Trophoblast cell (in vitro differentiated cells and primary cell): ENCODE results near the gene CCDC78.

Experiments used
- DNase-seq, 2 donors: peaks; one replicate each; pipeline ENCODE4 v3.0.0-alpha.2; 2016
- H2AFZ ChIP-seq: 2 replicates; pipeline ENCODE4 v1.6.1; 2013; ENCODE audit warnings: low read length, moderate library complexity, mild to moderate bottlenecking; ENCODE audit not compliant: insufficient read depth, poor library complexity
- H2AK5ac ChIP-seq: 2 replicates; pipeline ENCODE4 v1.6.1; 2013; ENCODE audit warnings: mild to moderate bottlenecking, low read length
- H2BK120ac ChIP-seq: 2 replicates; pipeline ENCODE4 v1.6.1; 2013; ENCODE audit warnings: low read length, mild to moderate bottlenecking, moderate library complexity; ENCODE audit not compliant: insufficient read depth, poor library complexity
- H2BK12ac ChIP-seq: 2 replicates; pipeline ENCODE4 v1.6.1; 2013; ENCODE audit warnings: mild to moderate bottlenecking, low read length, moderate library complexity
- H2BK5ac ChIP-seq: 2 replicates; pipeline ENCODE4 v1.6.1; 2013; ENCODE audit warnings: low read length, low read depth, moderate library complexity, mild to moderate bottlenecking; ENCODE audit not compliant: poor library complexity
- H3K14ac ChIP-seq: 2 replicates; pipeline ENCODE4 v1.6.1; 2013; ENCODE audit warnings: mild to moderate bottlenecking, low read length
- H3K18ac ChIP-seq: 2 replicates; pipeline ENCODE4 v1.6.1; 2013; ENCODE audit warnings: mild to moderate bottlenecking, low read length
- H3K23ac ChIP-seq: 2 replicates; pipeline ENCODE4 v1.6.1; 2013; ENCODE audit warnings: low read length
- H3K27ac ChIP-seq: 2 replicates; pipeline ENCODE4 v1.5.1; 2013; ENCODE audit warnings: low read depth, mild to moderate bottlenecking, inconsistent platforms, low read length, moderate library complexity
- H3K27me3 ChIP-seq: 2 replicates; pipeline ENCODE4 v1.6.1; 2013; ENCODE audit warnings: inconsistent platforms, mild to moderate bottlenecking, low read length, moderate library complexity; ENCODE audit not compliant: insufficient read depth
- H3K36me3 ChIP-seq, 2 experiments: 1 replicate in 1 of 2; 2 replicates in 1 of 2; pipeline ENCODE4 v1.6.1; 2013; ENCODE audit warnings: low read length in 2 of 2, mild to moderate bottlenecking in 2 of 2, moderate library complexity in 1 of 2; ENCODE audit not compliant: insufficient read depth in 2 of 2, control insufficient read depth in 1 of 2
- H3K4ac ChIP-seq: 2 replicates; pipeline ENCODE4 v1.6.1; 2013; ENCODE audit warnings: low read depth, mild to moderate bottlenecking, low read length, moderate library complexity
- H3K4me1 ChIP-seq, 2 experiments: 1 replicate in 1 of 2; 2 replicates in 1 of 2; pipeline ENCODE4 v1.6.1; 2013; ENCODE audit warnings: low read length in 2 of 2, mild to moderate bottlenecking in 2 of 2, moderate library complexity in 1 of 2; ENCODE audit not compliant: insufficient read depth in 2 of 2, control insufficient read depth in 1 of 2
- H3K4me2 ChIP-seq: 2 replicates; pipeline ENCODE4 v1.6.1; 2013; ENCODE audit warnings: inconsistent platforms, mild to moderate bottlenecking, low read length, moderate library complexity
- H3K4me3 ChIP-seq: 2 replicates; pipeline ENCODE4 v1.5.1; 2013; ENCODE audit warnings: mild to moderate bottlenecking, low read depth, low read length, inconsistent platforms
- H3K79me1 ChIP-seq: one replicate; pipeline ENCODE4 v1.6.1; 2013; ENCODE audit warnings: low read length
- H3K79me2 ChIP-seq: 2 replicates; pipeline ENCODE4 v1.6.1; 2013; ENCODE audit warnings: low read length, mild to moderate bottlenecking; ENCODE audit not compliant: control insufficient read depth, insufficient read depth, poor library complexity
- H3K9ac ChIP-seq: 2 replicates; pipeline ENCODE4 v1.6.1; 2013; ENCODE audit warnings: mild to moderate bottlenecking, low read length
- H3K9me3 ChIP-seq: 2 replicates; pipeline ENCODE4 v1.6.1; 2013; ENCODE audit warnings: low read depth, mild to moderate bottlenecking, control low read depth, inconsistent platforms, low read length; ENCODE audit not compliant: insufficient read depth
- H4K12ac ChIP-seq: 2 replicates; pipeline ENCODE4 v1.6.1; 2013; ENCODE audit warnings: low read depth, mild to moderate bottlenecking, low read length, moderate library complexity
- H4K8ac ChIP-seq: 2 replicates; pipeline ENCODE4 v1.6.1; 2013; ENCODE audit warnings: low read depth, mild to moderate bottlenecking, low read length, moderate library complexity
- H4K91ac ChIP-seq: one replicate; pipeline ENCODE4 v1.6.1; 2013; ENCODE audit warnings: low read depth, mild to moderate bottlenecking, low read length, moderate library complexity
- WGBS: extraction: QIAGEN DNeasy Blood & Tissue Kit; methylation state at CpG from one replicate; pipeline ENCODE4 v1.1.7; 2013; ENCODE audit warnings: missing lambda C conversion rate; ENCODE audit not compliant: insufficient read length, insufficient coverage; ENCODE audit errors: extremely low coverage; 5-methylcytosine and 5-hydroxymethylcytosine counted together

The CCDC78 gene

DNA sequence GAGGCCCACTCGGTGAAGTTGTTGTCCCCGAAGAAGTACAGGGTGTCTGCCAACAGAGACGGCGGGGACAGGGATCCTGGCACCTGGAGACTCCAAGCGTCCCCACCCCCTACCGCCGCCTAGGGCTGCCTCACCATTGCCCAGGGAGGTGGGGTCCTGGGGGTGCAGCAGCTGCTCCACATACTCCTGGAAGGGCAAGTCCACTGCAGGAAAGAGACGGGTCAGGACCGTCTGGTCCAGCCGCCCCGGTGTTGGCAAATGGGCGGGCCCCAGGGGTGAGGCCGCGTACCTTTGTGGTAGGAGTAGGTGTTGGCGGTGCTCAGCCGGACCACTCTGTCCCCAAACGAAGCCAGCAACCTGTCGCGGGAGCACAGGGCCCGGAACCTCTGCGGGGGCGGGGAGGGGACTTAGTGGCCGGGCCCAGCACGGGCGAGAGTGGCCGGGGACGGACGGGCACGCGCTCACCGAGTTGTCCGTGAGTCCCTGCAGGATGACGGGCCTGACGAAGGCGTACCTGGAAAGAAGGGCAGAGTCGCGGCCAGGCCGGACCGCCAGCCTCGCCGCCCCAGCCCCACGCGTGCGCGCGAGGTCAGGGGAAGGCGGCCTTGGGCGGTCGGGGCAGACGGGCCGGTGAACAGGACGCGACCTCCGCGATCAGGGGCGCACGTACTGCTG lies 42.7 kb downstream of the CCDC78 start:
- H4K91ac ChIP-seq, result peak overlapping the region; percentile 92
- peaks cover 6% of the 10 kb centered on the region for H3K9me3 ChIP-seq
- no peaks in the 10 kb centered on the region for H3K27me3 ChIP-seq
- peak overlapping the region; percentile 97 for H2AK5ac ChIP-seq
- H2BK5ac ChIP-seq, result peak overlapping the region; percentile 47
- no peak overlapping the region for H3K23ac ChIP-seq
- peak overlapping the region; percentile 90 for H3K4me2 ChIP-seq
- H3K27ac ChIP-seq, result peak overlapping the region; percentile 59
- peaks cover 21% of the 10 kb centered on the region for H3K79me2 ChIP-seq
- peak overlapping the region; percentile 55 for H2BK120ac ChIP-seq
- H2AFZ ChIP-seq, result peak overlapping the region; percentile 67
- peak overlapping the region; percentile 81 for H3K9ac ChIP-seq
- H4K12ac ChIP-seq, result peak overlapping the region; percentile 81
- peak overlapping the region; percentile 97 for H3K14ac ChIP-seq
- peaks cover 14% of the 10 kb centered on the region for H3K79me1 ChIP-seq
- no CpG with 5 or more reads among the region's 57 CpGs for WGBS
- peak overlapping the region; percentile 60 for H3K18ac ChIP-seq
- peaks cover 54 to 57% of the 10 kb centered on the region in 2 experiments for H3K36me3 ChIP-seq
- peak in 1 of 2 donors; percentile 30 for DNase-seq
- peaks cover 27 to 32% of the 10 kb centered on the region in 2 experiments for H3K4me1 ChIP-seq
- H3K4me3 ChIP-seq, result peak overlapping the region; percentile 98
- H4K8ac ChIP-seq, result peak overlapping the region; percentile 81
- H2BK12ac ChIP-seq, result no peak overlapping the region
- H3K4ac ChIP-seq, result peak overlapping the region; percentile 18

DNA sequence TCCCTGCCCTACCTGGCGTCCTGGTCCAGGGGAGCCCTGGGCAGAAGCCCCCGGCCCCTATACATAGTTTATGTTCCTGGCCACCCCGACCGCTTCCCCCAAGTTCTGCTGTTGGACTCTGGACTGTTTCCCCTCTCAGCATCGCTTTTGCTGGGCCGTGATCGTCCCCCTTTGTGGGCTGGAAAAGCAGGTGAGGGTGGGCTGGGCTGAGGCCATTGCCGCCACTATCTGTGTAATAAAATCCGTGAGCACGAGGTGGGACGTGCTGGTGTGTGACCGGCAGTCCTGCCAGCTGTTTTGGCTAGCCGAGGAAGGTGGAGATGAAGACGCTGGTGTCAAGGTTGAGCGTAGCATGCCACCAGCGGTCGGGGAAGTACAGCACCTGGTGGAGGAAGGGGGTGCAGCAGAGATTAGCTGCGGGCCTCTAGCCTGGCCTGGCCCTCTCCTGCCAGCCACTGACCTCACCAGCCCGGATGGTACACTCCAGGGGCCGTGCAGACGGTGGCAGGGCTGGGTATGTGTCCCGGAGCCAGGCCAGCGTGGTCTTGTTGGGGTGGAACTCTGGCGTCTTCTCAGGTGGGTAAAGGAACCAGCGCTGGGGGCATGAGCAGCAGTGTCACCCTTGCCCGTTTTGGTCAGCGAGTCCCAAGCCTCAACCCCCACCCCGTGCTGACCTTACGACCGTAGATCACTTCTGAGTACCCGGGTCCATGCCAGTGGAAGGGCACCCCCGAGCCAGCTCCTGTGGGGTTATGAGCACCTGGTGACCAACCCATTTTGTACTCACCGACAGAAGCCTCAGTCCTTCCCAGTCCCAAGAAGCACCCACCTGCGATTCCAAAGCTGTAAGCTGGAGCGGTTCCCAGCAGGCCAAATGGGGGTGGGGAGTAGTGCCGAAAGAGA lies 43.5 kb downstream of the CCDC78 start:
- no peak overlapping the region for H2BK5ac ChIP-seq
- peak overlapping the region; percentile 30 for H3K9ac ChIP-seq
- peak overlapping the region; percentile 5 for H3K4ac ChIP-seq
- DNase-seq, result no peak
- no peak overlapping the region for H2BK120ac ChIP-seq
- H2AK5ac ChIP-seq, result no peak overlapping the region
- peaks cover 14% of the 10 kb centered on the region for H3K79me1 ChIP-seq
- H3K14ac ChIP-seq, result no peak overlapping the region
- H3K79me2 ChIP-seq, result peaks cover 21% of the 10 kb centered on the region
- no peak overlapping the region for H4K91ac ChIP-seq
- no CpG with 5 or more reads among the region's 36 CpGs for WGBS
- no peak overlapping the region for H3K18ac ChIP-seq
- H3K36me3 ChIP-seq, result peaks cover 52 to 57% of the 10 kb centered on the region in 2 experiments
- no peaks in the 10 kb centered on the region for H3K27me3 ChIP-seq
- H2AFZ ChIP-seq, result no peak overlapping the region
- H4K12ac ChIP-seq, result no peak overlapping the region
- no peak overlapping the region for H3K4me3 ChIP-seq
- peaks cover 6% of the 10 kb centered on the region for H3K9me3 ChIP-seq
- H3K23ac ChIP-seq, result no peak overlapping the region
- H3K27ac ChIP-seq, result no peak overlapping the region
- H2BK12ac ChIP-seq, result no peak overlapping the region
- H4K8ac ChIP-seq, result no peak overlapping the region
- H3K4me2 ChIP-seq, result peak overlapping the region; percentile 90
- peaks cover 27 to 32% of the 10 kb centered on the region in 2 experiments for H3K4me1 ChIP-seq

DNA sequence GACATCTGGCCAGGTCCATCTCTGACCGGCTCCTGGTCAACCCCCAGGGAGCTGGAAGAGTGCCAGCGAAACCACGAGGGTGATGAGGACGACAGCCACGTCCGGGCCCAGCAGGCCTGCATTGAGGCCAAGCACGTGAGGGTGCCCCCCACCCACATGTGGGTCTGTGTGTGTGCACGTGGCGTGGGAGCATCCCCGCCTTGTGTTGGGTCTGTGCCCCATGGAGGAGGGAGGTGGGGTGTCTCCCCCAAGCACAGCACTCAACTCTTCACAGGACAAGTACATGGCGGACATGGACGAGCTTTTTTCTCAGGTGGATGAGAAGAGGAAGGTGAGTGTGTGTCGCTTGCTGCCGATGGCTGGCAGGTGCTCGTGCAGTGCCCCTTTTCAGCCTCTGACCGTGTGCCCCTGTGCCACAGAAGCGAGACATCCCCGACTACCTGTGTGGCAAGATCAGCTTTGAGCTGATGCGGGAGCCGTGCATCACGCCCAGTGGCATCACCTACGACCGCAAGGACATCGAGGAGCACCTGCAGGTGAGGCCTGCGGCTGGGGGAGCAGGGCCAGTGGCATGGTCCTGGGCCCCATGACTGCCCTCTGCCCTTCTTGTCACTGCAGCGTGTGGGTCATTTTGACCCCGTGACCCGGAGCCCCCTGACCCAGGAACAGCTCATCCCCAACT lies 44.4 kb downstream of the CCDC78 start:
- no peak for DNase-seq
- peaks cover 27 to 32% of the 10 kb centered on the region in 2 experiments for H3K4me1 ChIP-seq
- H4K91ac ChIP-seq, result no peak overlapping the region
- H3K27me3 ChIP-seq, result no peaks in the 10 kb centered on the region
- no peak overlapping the region for H3K27ac ChIP-seq
- H3K9me3 ChIP-seq, result peaks cover 4% of the 10 kb centered on the region
- H3K79me1 ChIP-seq, result peaks cover 14% of the 10 kb centered on the region
- H3K9ac ChIP-seq, result no peak overlapping the region
- H2BK12ac ChIP-seq, result no peak overlapping the region
- H3K79me2 ChIP-seq, result peaks cover 21% of the 10 kb centered on the region
- H2BK5ac ChIP-seq, result no peak overlapping the region
- no peak overlapping the region for H4K12ac ChIP-seq
- WGBS, result no CpG with 5 or more reads among the region's 28 CpGs
- no peak overlapping the region for H2BK120ac ChIP-seq
- H3K14ac ChIP-seq, result no peak overlapping the region
- H3K4me3 ChIP-seq, result peak overlapping the region; percentile 6
- H3K23ac ChIP-seq, result no peak overlapping the region
- H4K8ac ChIP-seq, result no peak overlapping the region
- H3K36me3 ChIP-seq, result peaks cover 43 to 48% of the 10 kb centered on the region in 2 experiments
- no peak overlapping the region for H2AK5ac ChIP-seq
- H3K4ac ChIP-seq, result peak overlapping the region; percentile 91
- no peak overlapping the region for H3K18ac ChIP-seq
- H3K4me2 ChIP-seq, result peak overlapping the region; percentile 85
- H2AFZ ChIP-seq, result no peak overlapping the region
